ENCODE measurements around the gene TMPRSS6. TPM values are rescaled to one million over a fixed set of nuclear protein-coding genes. Genes with fewer than 3 reads are reported as not detected.

The TMPRSS6 gene
- total and polyA plus RNA-seq, 8 donors: 0.45 to 1.5 (median 0.64) TPM; not detected in 1

DNA sequence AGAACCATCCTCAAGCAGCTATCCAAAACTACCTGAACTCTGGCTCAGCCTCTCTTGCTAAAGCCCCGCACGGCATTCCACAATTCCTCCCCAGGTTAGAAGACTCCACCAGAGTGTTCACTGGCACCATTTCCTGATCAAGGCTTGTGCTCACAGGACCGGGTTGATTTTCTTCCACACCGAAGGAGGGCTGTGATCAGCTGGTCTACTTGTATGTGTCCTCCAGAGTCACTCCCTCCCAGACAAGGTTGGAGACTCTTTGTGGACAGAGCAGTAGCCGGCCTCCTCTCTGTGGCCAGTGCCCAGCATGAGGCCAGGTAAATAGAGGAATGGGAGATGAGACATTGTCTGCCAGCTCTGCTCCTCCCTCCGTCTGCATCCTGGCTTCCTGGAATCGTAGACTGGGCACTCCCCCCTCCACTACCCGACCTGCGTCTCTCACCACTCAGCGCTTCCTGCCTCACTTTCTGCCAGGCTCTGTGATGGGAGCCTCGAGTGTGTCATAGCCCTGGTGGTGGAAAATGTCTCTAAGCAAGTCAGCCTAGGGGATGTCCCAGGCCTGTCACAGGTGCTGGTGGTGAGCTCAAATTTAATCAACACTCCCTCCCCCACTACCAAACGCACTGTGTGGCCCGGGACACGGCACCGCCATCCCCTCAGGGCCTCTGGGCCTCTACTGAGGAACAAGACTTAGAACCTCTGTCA lies 12.5 kb upstream of the TMPRSS6 start:
- Histone ChIP-seq H3K4me1 (peaks cover 0 to 5% of the 10 kb centered on the region in 2 donors), H3K27ac (no peak overlapping the region), H3K27me3 (peaks cover 0 to 10% of the 10 kb centered on the region in 2 donors), H3K4me3 (no peak overlapping the region), H3K36me3 (no peaks in the 10 kb centered on the region), H3K9me3 (no peaks in the 10 kb centered on the region)
- peak; percentile 86 for ATAC-seq
- TF ChIP-seq, protein P1, sequence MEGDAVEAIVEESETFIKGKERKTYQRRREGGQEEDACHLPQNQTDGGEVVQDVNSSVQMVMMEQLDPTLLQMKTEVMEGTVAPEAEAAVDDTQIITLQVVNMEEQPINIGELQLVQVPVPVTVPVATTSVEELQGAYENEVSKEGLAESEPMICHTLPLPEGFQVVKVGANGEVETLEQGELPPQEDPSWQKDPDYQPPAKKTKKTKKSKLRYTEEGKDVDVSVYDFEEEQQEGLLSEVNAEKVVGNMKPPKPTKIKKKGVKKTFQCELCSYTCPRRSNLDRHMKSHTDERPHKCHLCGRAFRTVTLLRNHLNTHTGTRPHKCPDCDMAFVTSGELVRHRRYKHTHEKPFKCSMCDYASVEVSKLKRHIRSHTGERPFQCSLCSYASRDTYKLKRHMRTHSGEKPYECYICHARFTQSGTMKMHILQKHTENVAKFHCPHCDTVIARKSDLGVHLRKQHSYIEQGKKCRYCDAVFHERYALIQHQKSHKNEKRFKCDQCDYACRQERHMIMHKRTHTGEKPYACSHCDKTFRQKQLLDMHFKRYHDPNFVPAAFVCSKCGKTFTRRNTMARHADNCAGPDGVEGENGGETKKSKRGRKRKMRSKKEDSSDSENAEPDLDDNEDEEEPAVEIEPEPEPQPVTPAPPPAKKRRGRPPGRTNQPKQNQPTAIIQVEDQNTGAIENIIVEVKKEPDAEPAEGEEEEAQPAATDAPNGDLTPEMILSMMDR (IDR thresholded peaks at IDR 0.05): no peak
- peak in 1 of 4 donors; percentile 62 for DNase-seq
- intact Hi-C loops (cut with DNase I): no loop called here

DNA sequence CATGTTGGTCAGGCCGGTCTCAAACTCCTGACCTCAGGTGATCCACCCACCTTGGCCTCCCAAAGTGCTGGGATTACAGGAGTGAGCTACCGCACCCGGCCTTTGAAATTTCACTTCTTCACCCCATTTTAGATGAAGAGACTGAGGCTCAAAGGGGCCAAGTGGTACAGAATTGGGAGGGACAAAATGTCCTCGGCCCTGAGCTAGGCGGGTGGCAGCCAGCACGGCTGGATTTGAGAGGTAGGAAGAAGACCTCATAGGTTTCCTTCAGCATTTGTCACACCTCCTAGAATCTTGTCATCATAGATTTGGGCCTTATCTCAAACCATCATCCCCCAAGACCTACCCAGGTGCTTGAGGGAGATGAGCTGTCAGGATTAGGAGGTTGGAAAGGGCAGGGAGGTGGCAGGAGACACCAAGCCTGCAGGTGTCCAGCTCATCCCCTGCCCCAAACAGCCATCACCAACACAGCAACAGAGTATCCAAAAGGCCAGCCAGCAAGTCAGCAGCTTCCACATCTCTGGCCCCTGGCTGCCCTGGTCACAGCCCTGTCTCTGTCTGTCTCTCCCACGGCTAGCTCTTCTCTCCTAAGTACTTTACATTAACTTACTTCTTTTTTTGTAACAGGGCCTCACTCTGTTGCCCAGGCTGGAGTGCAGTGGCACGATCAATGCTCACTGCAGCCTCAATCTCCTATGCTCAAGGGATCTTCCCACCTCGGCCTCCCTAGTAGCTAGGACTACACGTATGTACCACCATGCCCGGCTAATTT lies 11.2 kb upstream of the TMPRSS6 start:
- H3K27ac ChIP-seq: no peak overlapping the region
- no peaks in the 10 kb centered on the region for H3K36me3 ChIP-seq
- TF ChIP-seq, protein P1 (IDR thresholded peaks at IDR 0.05): no peak
- no peaks in the 10 kb centered on the region for H3K9me3 ChIP-seq
- H3K27me3 ChIP-seq: no peaks in the 10 kb centered on the region
- no peak overlapping the region for H3K4me3 ChIP-seq
- no peak for ATAC-seq
- no peak for DNase-seq
- intact Hi-C loops (cut with DNase I): no loop called here
- peaks cover 0 to 5% of the 10 kb centered on the region in 2 donors for H3K4me1 ChIP-seq

DNA sequence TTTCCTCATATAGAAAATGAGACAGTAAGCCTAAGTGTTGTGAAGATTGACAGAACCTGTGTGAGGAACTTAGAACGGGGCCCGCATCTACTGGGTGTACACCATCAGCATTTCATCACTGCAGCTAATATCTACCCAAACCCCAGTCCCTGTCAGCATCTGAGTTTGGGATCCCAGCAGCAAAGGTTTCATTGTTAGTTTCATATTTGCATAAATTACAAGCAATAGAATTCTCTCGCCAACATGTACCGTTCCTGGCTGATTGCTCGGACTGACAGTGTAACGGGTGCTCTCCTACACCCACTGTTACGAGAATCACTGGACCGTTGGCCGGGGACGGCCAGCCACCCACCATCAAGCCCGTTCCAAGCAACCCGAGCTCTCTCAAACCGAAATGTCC lies 10.4 kb upstream of the TMPRSS6 start:
- TF ChIP-seq, protein P1 (IDR thresholded peaks at IDR 0.05): no peak
- Histone ChIP-seq H3K9me3 (no peaks in the 10 kb centered on the region), H3K36me3 (no peaks in the 10 kb centered on the region), H3K4me3 (no peak overlapping the region), H3K27me3 (no peaks in the 10 kb centered on the region), H3K4me1 (peaks cover 0 to 5% of the 10 kb centered on the region in 2 donors), H3K27ac (no peak overlapping the region)
- ATAC-seq: no peak
- intact Hi-C loops (cut with DNase I): no loop called here
- DNase-seq: no peak

DNA sequence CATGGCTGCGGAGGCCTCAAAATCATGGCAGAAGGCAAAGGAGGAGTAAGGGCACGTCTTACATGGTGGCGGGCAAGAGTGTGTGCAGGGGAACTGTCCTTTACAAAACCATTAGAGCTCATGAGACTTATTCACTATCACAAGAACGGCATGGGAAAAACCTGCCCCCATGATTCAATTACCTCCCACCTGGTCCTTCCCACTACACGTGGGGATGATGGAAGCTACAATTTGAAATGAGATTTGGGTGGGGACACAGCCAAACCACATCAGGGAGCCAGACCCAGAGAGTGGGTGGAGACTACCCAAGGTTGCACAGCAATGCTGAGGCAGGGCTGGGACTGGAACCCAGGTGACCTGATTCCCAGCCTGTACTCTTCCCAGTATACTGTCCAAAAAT lies 8.6 kb upstream of the TMPRSS6 start:
- ATAC-seq: no peak
- H3K27me3 ChIP-seq: peaks cover 0 to 10% of the 10 kb centered on the region in 2 donors
- no peak for DNase-seq
- H3K4me3 ChIP-seq: no peak overlapping the region
- TF ChIP-seq, protein P1 (IDR thresholded peaks at IDR 0.05): no peak
- H3K4me1 ChIP-seq: peaks cover 0 to 5% of the 10 kb centered on the region in 2 donors
- H3K9me3 ChIP-seq: no peaks in the 10 kb centered on the region
- H3K36me3 ChIP-seq: no peaks in the 10 kb centered on the region
- no peak overlapping the region for H3K27ac ChIP-seq
- intact Hi-C loops (cut with DNase I): no loop called here

DNA sequence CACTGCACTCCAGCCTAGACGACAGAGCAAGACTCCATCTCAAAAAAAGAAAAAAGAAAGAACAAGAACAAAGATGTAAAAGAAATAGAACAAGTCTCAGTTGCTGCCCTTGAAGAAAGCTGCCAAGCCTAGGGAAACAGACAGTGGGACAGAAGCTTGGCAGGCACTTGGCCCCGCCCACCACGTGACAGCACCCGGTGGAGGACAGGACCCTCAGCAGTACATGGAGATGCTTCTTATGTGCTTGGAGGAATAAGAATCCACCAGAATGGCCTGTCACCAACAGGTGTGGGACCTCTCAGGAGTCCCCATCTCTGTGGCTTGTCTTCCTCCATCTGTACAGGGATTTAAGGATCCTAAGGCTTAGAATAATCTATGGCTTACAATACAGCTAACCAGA lies 7.6 kb upstream of the TMPRSS6 start:
- Histone ChIP-seq H3K27me3 (peaks cover 0 to 16% of the 10 kb centered on the region in 2 donors), H3K27ac (no peak overlapping the region), H3K4me3 (no peak overlapping the region), H3K36me3 (no peaks in the 10 kb centered on the region), H3K9me3 (no peaks in the 10 kb centered on the region), H3K4me1 (peaks cover 0 to 4% of the 10 kb centered on the region in 2 donors)
- ATAC-seq: no peak
- TF ChIP-seq, protein P1 (IDR thresholded peaks at IDR 0.05): no peak
- intact Hi-C loops (cut with DNase I): no loop called here
- DNase-seq: no peak
